HG03175 (cell line): ENCODE results near the gene MIF4GD.
A peak's percentile ranks its signal among the peaks of the same experiment; 100 is the strongest.
"Not testable (repeated sequence)": the region's sequence is repeated elsewhere in the genome, so short reads cannot be mapped to it uniquely, and the experiment has no call there.

Experiments used
- ATAC-seq: cut with Tn5 transposase; IDR thresholded peaks from one replicate; pipeline ENCODE4 v1.9.1; 2021; ENCODE audit warnings: mild to moderate bottlenecking, moderate library complexity; ENCODE audit not compliant: unreplicated experiment

The MIF4GD gene

DNA sequence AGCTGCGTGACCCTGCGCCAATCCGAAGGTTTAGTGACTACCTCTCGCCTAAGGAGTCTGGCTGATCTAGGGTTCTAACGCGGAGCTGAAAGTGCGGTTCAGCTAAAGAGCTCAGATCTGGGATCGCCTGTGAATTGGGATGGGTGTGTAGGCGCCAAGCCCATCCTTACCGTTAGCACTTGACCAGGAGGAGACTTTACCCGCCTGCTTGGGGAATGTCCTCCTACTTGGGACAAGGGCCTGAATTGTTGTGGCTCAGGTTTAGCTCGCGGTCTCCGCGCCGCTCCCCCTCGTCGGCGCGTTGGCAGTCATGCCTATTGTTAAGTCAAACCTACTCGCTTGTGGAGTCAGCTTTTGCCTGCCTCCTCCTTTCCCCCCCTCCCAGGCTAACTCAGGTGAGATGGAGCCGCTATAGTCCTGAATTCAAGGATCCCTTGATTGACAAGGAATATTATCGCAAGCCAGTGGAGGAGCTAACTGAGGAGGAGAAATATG is 8.9 kb downstream of the MIF4GD start:
- no peak for ATAC-seq

- peak; percentile 94 for ATAC-seq
These were observed 9.5 kb downstream of the MIF4GD start, which contains the start of the genes GGA3 and MRPS7 for GRCh38 chr17:75261336-75262111. Gene GGA3, minus strand, starts transcription at chr17:75261606. Its CDS starts 19 bp downstream, at chr17:75261587. Gene MRPS7, plus strand, starts transcription at chr17:75261879. Its CDS starts 22 bp downstream, at chr17:75261901.

GRCh38 chr17:75260641-75261335 is 10.2 kb downstream of the MIF4GD start:
- ATAC-seq: peak; percentile 17

DNA sequence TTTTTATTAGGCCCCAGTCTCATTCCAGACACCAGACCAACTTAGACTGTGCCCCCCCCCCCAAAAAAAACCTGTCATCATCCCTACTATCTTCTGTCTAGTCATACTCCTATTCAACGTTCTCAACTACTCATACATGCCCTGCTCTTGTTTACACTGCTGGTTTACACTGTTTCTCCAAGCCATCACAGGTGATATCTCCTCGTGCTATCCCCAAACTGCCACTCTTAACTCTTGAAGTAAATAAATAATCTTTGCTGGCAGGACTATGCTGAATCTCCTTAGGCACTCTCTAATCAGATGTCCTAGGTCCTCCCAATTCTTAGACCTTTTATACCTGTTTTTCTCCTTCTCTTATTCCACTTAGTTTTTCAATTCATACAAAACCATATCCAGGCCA is 13.8 kb downstream of the MIF4GD start:
- ATAC-seq: not testable (repeated sequence)

DNA sequence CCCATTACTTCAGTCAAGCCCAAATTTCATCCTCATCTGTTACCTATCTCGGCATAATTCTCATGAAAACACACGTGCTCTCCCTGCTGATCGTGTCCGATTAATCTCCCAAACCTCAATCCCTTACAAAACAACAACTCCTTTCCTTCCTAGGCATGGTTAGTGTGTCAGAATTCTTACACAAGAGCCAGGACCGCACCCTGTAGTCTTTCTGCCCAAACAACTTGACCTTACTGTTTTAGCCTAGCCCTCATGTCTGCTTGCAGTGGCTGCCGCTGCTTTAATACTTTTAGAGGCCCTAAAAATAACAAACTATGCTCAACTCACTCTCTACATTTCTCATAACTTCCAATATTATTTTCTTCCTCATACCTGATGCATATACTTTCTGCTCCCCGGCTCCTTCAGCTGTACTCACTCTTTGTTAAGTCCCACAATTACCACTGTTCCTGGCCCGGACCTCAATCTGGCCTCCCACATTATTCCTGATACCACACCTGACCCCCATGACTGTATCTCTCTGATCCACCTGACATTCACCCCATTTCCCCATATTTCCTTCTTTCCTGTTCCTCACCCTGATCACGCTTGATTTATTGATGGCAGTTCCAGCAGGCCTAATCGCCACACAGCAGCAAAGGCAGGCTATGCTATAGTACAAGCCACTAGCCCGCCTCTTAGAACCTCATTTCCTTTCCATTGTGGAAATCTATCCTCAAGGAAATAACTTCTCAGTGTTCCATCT is 14.9 kb downstream of the MIF4GD start:
- ATAC-seq: not testable (repeated sequence)

GRCh38 chr17:75252039-75252816 is 18.8 kb downstream of the MIF4GD start:
- ATAC-seq: no peak

DNA sequence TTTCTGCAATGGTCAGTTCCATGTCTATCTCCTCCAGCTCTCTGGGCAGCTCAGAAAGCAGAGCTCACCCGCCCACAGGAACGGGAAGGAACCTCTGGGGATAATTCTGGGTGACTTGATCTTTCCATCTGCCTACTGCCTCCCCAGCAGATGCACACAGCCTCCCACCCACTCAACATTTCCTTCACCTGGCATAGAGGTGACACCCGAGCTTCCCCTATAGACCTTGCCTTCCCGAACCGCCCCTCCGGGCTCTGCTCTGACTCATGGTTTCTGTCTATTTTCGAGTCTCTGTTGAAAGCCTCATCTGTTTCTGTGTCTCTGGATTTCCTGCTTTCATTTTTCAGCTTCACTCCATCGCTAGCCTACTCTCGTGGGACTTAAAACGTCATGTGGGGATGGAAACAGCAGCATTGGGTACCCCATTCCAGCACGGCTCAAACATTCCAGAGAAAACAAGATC is 21.0 kb downstream of the MIF4GD start:
- peak; percentile 86 for ATAC-seq

DNA sequence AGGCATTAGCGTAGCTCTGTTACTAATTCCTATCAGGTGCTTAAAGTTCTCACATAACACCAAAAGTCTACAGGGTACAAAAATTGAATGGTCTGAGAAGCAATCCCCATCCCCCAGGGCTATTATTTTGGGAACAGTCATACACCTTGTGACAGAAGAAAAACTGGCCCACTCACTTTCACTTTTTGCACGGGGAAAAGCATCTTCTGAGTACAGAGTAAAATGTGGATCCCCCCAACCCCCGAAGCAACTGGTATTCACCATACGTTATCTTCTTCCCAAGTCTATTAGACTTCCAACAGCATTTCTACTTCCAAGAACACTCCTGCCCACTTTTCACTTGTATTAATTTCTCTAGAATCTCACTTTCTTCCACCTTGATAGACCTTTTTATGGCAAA is 21.5 kb downstream of the MIF4GD start:
- no peak for ATAC-seq

DNA sequence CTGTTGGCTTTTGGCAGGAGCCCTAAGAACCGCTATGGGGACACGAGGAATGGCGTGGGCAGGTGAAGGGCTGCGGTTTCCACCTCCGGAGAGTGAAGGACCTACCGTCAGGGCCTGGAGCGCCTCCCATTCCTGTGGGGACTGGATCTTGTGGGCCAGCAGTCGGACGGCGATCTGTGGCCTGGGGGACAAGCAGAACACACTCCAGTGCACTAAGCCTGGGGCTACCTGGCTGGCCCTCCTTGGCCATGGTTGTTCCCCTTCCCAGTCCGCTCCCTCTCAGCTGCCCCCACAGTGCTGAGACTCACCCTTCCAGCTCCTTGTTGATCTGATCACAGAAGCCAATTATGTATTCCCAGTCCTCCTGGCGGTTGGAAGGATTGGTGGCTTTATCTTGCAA is 24.6 kb downstream of the MIF4GD start:
- no peak for ATAC-seq

- no peak for ATAC-seq
These were observed 26.0 kb downstream of the MIF4GD start for GRCh38 chr17:75245011-75245410.

DNA sequence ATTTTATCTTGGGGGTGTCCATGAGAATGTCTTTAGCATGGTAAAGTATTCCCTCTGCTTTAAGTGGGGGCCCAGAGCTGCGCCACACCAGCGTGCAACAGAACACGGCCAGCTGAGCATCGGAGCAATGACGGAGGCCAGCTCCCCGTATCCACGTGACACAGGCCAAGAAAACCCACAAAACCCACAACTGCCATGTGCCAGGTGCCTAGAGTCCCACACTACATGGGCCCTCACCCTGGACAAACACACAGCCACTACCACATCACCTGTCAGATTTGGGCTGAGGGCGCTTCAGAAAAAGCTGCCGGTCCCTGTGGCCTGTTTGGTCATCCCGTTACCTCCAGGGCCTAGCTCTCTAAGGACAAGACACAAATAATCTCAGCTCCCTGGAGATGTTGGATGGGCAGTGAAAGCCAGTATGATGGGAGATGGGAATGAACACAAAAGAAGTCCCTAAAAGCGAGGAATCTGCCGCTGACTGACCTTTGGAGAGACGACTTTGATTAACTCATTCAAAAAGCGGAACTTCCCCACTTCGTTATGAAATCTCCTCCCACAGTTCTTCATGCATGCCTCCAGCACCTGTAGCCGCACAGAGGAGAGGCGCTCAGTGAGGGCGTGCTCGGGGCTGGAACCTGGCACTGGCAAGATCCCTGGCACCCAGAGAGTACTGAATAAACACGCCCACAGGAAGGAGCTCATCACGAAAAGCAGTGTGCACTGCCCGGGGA is 26.7 kb downstream of the MIF4GD start:
- no peak for ATAC-seq

DNA sequence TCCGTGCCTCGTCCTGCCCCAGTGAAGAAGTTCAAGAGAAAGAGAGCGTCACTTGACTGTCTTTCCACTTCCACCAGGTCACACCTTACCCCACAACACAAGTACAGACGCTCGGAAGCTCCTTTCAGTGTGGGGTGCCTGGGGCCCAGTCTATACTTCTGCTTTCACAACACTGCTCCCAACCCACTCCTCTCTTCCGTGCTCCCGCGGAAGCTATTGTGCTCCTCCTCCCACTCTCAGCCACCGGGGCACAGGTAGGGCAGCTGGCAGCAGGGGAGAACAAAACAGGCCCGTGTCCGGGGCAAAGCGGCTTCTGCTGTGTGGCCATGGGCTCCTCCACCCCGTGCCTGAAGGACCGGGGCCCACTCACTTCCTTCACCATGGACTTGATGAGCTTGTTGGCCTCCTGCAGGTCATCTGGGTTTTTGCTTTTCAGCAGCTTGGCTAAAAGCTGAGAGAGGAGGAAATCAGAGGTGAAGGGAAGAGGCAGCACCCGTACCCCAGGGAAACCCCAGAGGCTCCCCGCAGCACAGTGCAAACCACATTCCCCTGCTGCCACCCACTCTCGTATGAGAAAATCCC is 28.5 kb downstream of the MIF4GD start:
- no peak for ATAC-seq

DNA sequence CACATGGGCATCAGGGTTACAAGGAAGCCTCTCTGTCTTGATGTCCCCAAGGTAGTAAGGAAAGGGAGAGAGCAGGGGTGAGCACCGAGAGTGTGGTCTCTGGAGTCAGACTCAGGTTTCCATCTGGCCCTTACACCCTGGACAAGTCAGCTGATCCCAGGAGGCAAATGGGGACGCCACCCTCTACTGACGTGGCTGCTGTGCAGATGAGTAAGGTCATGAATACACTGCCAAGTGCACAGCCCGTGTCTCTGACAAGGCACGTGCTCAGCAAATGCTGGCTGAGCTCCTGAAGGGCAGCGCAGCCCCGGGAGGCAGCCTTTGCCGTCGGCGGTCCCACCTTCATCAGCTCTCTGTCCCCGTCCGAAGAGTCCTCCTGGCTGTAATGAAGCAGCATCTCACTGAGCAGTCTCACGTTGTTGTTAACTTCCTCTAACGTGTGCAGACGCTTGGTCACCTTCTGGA is 29.0 kb downstream of the MIF4GD start:
- ATAC-seq: no peak

DNA sequence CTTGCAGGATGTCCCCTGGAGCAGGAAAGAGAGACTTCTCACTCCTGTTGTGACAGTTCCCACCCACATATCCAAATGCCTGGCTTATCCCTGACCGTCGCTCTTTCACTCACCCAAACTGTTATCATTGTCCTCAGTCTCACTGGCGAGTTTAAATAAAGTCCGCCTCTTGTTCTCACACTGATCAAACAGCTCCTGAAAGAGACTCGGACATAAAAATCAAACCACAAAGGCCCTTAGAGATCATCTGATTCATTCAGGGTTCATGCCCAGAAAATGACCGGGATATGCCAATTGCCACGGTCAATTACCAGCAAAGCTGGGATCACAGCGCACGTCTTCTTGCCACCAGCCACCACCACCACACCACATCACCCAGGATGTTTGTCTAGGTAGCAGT is 29.5 kb downstream of the MIF4GD start:
- ATAC-seq: no peak

DNA sequence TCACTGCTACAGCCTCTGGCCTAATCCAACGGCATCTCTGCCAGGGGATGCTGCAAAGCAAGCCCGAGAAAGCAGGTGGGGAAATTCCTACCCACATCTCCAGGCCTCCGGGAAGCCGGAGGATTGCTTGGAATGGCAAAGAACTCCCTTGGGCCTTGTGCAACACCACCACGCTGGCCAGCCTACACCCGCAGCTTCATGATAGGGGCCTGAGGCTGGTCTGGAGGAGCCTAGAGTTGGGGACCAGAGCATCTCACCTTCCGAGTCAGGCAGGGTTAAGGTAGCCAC is 29.9 kb downstream of the MIF4GD start:
- ATAC-seq: no peak

DNA sequence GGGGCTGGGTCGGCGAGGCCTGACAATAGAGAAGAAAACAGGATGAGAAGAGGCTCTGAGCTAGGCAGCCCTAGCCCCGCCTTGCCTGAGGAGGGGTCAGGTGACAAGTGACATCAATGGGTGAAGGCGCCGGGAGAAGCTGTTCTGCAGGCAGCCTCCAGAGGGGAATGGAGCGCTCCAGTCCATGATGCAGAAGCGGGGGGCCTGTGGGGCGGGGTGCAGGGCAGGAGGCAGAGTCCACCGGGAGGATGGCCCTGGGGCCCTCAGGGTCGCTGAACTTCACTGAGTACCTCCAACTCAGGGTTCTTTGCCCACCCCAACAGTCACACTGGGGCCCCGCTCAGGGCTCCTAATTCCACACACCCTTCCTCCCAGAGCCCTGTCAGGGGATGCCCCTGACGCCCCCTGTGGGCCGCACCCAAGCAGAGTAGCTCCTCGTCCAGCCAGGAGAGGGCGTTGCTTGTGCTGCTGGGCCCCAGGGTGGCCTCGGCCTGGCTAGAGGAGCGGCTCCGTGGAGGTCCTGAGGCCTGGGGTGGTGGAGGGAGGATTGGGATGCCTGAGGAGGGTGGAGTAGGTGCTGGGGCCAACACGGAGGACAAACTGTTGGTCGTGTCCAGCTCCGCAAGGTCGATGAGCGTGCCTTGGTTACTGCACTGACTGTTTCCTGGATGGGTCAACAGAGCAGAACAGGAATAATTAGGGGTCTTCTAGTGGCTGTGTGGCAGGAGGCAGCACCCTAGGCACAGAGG is 30.5 kb downstream of the MIF4GD start:
- ATAC-seq: no peak

GRCh38 chr17:75239778-75240393 is 31.1 kb downstream of the MIF4GD start:
- ATAC-seq: no peak

- ATAC-seq: no peak
These were observed 31.8 kb downstream of the MIF4GD start for GRCh38 chr17:75239214-75239613.
